Endothelial cell of umbilical vein (primary cell): ENCODE results near the gene PINK1.

Experiments
- CTCF ChIP-seq, 2 donors: IDR thresholded peaks; 1 replicate in 1 of 2; 2 replicates in 1 of 2; pipeline ENCODE4 v1.5.1; 2011; ENCODE audit warnings: low read length in 2 of 2, mild to moderate bottlenecking in 2 of 2, moderate library complexity in 2 of 2, control low read depth in 1 of 2, inconsistent platforms in 1 of 2, low read depth in 1 of 2; ENCODE audit not compliant: insufficient read depth in 1 of 2; ENCODE audit errors: extremely low read depth in 1 of 2
- GATA2 ChIP-seq: IDR thresholded peaks from 2 replicates; pipeline ENCODE4 v1.7.0; 2011; ENCODE audit warnings: low read depth, mild to moderate bottlenecking, moderate library complexity, mixed read lengths, low read length; ENCODE audit not compliant: insufficient read length, insufficient read depth
- POLR2A ChIP-seq: IDR thresholded peaks from 2 replicates; pipeline ENCODE4 v1.6.1; 2012; ENCODE audit warnings: low read depth, mild to moderate bottlenecking, control low read depth, low read length
- POLR2AphosphoS5 ChIP-seq: IDR thresholded peaks from 2 replicates; pipeline ENCODE4 v1.6.1; 2012; ENCODE audit warnings: low read depth, mild to moderate bottlenecking, control low read depth, low read length, moderate library complexity; ENCODE audit not compliant: insufficient read depth

GRCh38 chr1:20616847-20617487 is 16.3 kb upstream of the PINK1 start:
- no peak for TF ChIP-seq POLR2AphosphoS5
- TF ChIP-seq CTCF (IDR thresholded peaks at IDR 0.05; ENCODE audit: extremely low read depth in 1 of 2, insufficient read depth in 1 of 2, low read depth in 1 of 2, low read length in 2 of 2): no peak
- TF ChIP-seq GATA2: no peak
- no peak for TF ChIP-seq POLR2A
